Measurements from ENCODE around the gene CNKSR2.

Gene CNKSR2

DNA sequence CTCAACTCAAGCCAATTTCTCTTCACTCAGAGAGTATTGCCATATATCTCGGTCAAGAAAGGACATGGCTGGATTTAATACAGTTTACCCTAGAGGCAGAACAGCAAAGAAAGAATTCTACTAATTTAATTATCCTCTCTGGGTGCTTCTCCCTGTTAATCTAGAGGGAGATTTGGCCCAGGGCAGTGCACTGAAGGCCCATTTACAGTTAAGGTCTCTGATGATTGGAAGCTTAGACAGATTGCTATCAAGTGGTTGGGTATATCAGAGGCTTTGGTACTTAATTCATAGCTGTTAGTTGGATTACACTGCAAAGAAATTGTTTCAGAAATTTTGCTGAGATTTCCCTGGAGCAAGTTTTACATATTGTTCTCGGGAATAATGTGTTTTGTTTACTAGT, 4.6 kb upstream of the CNKSR2 start:
- no peaks in the 10 kb centered on the region for H3K27me3 ChIP-seq (ENCODE audit: insufficient read depth, low read length)
- no peaks in the 10 kb centered on the region for H3K36me3 ChIP-seq (ENCODE audit: insufficient read depth, low read length)
- H3K79me2 ChIP-seq (ENCODE audit: insufficient read depth, low read length) = no peaks in the 10 kb centered on the region
- H3K9me2 ChIP-seq (ENCODE audit: low read depth, low read length) = no peaks in the 10 kb centered on the region
- H3F3A ChIP-seq (ENCODE audit: insufficient read depth, low read length) = no peaks in the 10 kb centered on the region
- no peak for TF ChIP-seq EZH2 (IDR thresholded peaks at IDR 0.05; ENCODE audit: borderline replicate concordance, low read length)
- TF ChIP-seq, protein P1, sequence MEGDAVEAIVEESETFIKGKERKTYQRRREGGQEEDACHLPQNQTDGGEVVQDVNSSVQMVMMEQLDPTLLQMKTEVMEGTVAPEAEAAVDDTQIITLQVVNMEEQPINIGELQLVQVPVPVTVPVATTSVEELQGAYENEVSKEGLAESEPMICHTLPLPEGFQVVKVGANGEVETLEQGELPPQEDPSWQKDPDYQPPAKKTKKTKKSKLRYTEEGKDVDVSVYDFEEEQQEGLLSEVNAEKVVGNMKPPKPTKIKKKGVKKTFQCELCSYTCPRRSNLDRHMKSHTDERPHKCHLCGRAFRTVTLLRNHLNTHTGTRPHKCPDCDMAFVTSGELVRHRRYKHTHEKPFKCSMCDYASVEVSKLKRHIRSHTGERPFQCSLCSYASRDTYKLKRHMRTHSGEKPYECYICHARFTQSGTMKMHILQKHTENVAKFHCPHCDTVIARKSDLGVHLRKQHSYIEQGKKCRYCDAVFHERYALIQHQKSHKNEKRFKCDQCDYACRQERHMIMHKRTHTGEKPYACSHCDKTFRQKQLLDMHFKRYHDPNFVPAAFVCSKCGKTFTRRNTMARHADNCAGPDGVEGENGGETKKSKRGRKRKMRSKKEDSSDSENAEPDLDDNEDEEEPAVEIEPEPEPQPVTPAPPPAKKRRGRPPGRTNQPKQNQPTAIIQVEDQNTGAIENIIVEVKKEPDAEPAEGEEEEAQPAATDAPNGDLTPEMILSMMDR (IDR thresholded peaks at IDR 0.05; ENCODE audit: low read length) = no peak
- no peaks in the 10 kb centered on the region for H4K20me1 ChIP-seq (ENCODE audit: insufficient read depth, low read length)
- no peak overlapping the region for H2AFZ ChIP-seq (ENCODE audit: low read length)
- H3K9ac ChIP-seq (ENCODE audit: low read length) = no peak overlapping the region
- peaks cover 8% of the 10 kb centered on the region for H3K4me1 ChIP-seq (ENCODE audit: insufficient read depth, low read length, severe bottlenecking)
- H3K4me2 ChIP-seq (ENCODE audit: low read length) = no peak overlapping the region
- no peaks in the 10 kb centered on the region for H3K9me3 ChIP-seq (ENCODE audit: low read length)
- H3K4me3 ChIP-seq (ENCODE audit: low read depth, low read length, poor library complexity, severe bottlenecking) = no peak overlapping the region
- no peak overlapping the region for H3K27ac ChIP-seq (ENCODE audit: low read depth, low read length, poor library complexity, severe bottlenecking)

DNA sequence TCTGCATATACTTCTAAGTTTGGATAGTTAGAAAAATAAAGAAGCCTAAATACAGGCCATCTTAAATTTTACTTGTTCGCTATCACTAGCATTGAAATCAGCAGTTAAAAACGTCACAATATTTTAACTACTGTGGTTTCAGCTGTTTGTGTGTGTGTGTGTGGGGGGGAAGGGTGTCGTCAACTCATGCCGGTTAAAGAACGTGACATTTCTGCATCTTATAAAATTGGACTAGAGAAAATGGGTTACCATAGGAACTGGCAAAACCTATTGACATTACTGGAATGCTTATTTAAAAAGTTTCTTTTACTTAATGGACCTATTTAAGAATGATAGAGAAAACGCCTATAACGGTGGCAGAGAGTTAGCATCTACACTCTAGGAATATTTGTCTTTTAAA, 1.2 kb upstream of the CNKSR2 start:
- H3K9me3 ChIP-seq (ENCODE audit: low read length) = no peaks in the 10 kb centered on the region

DNA sequence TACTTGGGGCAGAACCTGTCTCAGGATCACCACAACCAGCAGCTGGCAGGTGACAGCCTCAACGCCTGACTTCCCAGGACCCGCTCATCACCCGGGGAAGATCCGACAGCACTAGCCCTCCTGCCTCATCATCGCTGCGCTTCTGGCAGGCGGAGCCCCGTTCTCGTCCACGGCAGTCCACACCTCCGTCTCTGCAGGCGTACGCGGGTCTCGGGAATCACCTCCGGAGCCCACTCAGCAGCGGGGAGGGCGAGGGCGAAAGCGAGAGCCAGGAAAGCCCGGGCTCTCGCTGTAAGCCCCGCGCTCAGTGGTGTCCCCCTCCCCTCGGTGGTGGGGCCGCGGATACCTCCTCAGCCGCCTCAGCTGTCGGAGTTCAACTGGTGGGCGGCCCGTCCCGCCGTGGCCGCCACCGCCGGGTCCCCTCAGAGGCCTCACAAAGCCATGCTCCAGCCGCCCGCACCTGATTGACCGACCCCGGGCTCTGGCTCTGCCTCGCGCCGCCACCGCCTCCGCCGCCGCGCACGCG, 518 bp upstream of the CNKSR2 start:
- Histone ChIP-seq H4K20me1 (ENCODE audit: insufficient read depth, low read length) (no peaks in the 10 kb centered on the region), H3F3A (ENCODE audit: insufficient read depth, low read length) (no peaks in the 10 kb centered on the region), H3K4me1 (ENCODE audit: insufficient read depth, low read length, severe bottlenecking) (peaks cover 23% of the 10 kb centered on the region), H2AFZ (ENCODE audit: low read length) (no peak overlapping the region), H3K9me3 (ENCODE audit: low read length) (no peaks in the 10 kb centered on the region), H3K9me2 (ENCODE audit: low read depth, low read length) (no peaks in the 10 kb centered on the region), H3K27me3 (ENCODE audit: insufficient read depth, low read length) (no peaks in the 10 kb centered on the region), H3K4me2 (ENCODE audit: low read length) (peak overlapping the region; percentile 75), H3K36me3 (ENCODE audit: insufficient read depth, low read length) (no peaks in the 10 kb centered on the region), H3K9ac (ENCODE audit: low read length) (peak overlapping the region; percentile 79), H3K4me3 (ENCODE audit: low read depth, low read length, poor library complexity, severe bottlenecking) (peak overlapping the region; percentile 84), H3K27ac (ENCODE audit: low read depth, low read length, poor library complexity, severe bottlenecking) (peak overlapping the region; percentile 10), H3K79me2 (ENCODE audit: insufficient read depth, low read length) (0 out of 2 replicates have a peak, but pooled peaks cover 4% of the 10 kb centered on the region)
- no peak for TF ChIP-seq EZH2 (IDR thresholded peaks at IDR 0.05; ENCODE audit: borderline replicate concordance, low read length)
- TF ChIP-seq, protein P1 (IDR thresholded peaks at IDR 0.05; ENCODE audit: low read length) = no peak

More for the DNA sequence above, 1.2 kb upstream of the CNKSR2 start:
- Histone ChIP-seq H2AFZ (ENCODE audit: low read length) (no peak overlapping the region), H3K79me2 (ENCODE audit: insufficient read depth, low read length) (0 out of 2 replicates have a peak, but pooled peaks cover 4% of the 10 kb centered on the region), H3K9me2 (ENCODE audit: low read depth, low read length) (no peaks in the 10 kb centered on the region), H3K4me2 (ENCODE audit: low read length) (peak overlapping the region; percentile 75), H3K36me3 (ENCODE audit: insufficient read depth, low read length) (no peaks in the 10 kb centered on the region), H3F3A (ENCODE audit: insufficient read depth, low read length) (no peaks in the 10 kb centered on the region), H4K20me1 (ENCODE audit: insufficient read depth, low read length) (no peaks in the 10 kb centered on the region), H3K4me1 (ENCODE audit: insufficient read depth, low read length, severe bottlenecking) (peaks cover 23% of the 10 kb centered on the region), H3K4me3 (ENCODE audit: low read depth, low read length, poor library complexity, severe bottlenecking) (peak overlapping the region; percentile 84), H3K27me3 (ENCODE audit: insufficient read depth, low read length) (no peaks in the 10 kb centered on the region), H3K27ac (ENCODE audit: low read depth, low read length, poor library complexity, severe bottlenecking) (no peak overlapping the region), H3K9ac (ENCODE audit: low read length) (peak overlapping the region; percentile 79)
- no peak for TF ChIP-seq EZH2 (IDR thresholded peaks at IDR 0.05; ENCODE audit: borderline replicate concordance, low read length)
- TF ChIP-seq, protein P1 (IDR thresholded peaks at IDR 0.05; ENCODE audit: low read length) = no peak
